ENCODE data around the gene PCYT1A. TPM values are rescaled to one million over a fixed set of nuclear protein-coding genes. Genes with fewer than 3 reads are reported as not detected.
A peak's percentile ranks its signal among the peaks of the same experiment; 100 is the strongest.

Gene PCYT1A
- polyA plus RNA-seq, 1 donor (not counting 4 experiments of a cell fraction or from before 2014, with no cell fraction given): 108 TPM

DNA sequence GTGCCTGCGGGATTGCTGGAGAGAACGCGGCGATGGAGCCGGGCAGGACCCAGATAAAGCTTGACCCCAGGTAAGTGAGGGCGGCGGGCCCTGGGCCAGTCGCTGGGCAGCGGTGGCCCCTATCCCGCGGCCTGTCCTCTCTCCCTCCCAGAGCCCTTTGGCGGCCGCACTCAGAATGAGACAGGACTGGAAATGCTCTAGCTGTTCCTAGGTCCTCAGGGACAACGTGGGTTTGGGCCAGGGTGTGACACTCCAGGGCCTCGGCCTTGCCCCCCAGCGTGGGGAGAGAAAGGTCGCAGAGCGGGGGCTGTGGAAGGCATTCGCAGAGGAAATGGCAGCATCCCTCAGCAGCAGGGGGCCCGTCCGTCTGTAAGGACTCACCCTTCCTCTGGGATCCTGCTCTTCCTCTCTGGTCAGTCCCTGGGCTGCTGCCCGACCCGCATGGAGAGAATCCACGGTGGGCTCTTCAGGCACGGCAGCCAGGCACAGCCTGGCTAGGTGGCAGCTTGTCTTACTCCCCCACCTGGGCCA lies 70.8 kb downstream of the PCYT1A start:
- no peaks in the 10 kb centered on the region for H4K20me1 ChIP-seq (ENCODE audit: control insufficient read depth, extremely low read depth, insufficient read depth, low read length)
- no peak overlapping the region for H3K4me3 ChIP-seq (ENCODE audit: control insufficient read depth in 2 of 3, extremely low read depth in 1 of 3, insufficient read depth in 2 of 3, low read depth in 1 of 3, low read length in 3 of 3)
- DNase-seq (ENCODE audit: low read depth, low spot score) (no peak), FAIRE-seq (no peak)
- dilution Hi-C loops (cut with MboI; ENCODE audit: extremely low pct_ligation_motif_present, low sequenced_read_pairs): no loop called here
- H3K27me3 ChIP-seq (ENCODE audit: control insufficient read depth, extremely low read depth, insufficient read depth, low read length): peaks cover 22% of the 10 kb centered on the region
- no peaks in the 10 kb centered on the region for H3K9me3 ChIP-seq (ENCODE audit: control insufficient read depth, low read depth, low read length)
- no peaks in the 10 kb centered on the region for H3K9me1 ChIP-seq (ENCODE audit: control insufficient read depth, extremely low read depth, insufficient read depth, low read length)
- no peak overlapping the region for H2AFZ ChIP-seq (ENCODE audit: control insufficient read depth, low read length)
- no peak overlapping the region for H3K9ac ChIP-seq (ENCODE audit: control insufficient read depth, extremely low read depth, insufficient read depth, low read length)
- peaks cover 6% of the 10 kb centered on the region for H3K4me1 ChIP-seq (ENCODE audit: control insufficient read depth, extremely low read depth, insufficient read depth, low read length)
- no peak overlapping the region for H3K4me2 ChIP-seq (ENCODE audit: control insufficient read depth, extremely low read depth, insufficient read depth, low read depth, low read length)
- H3K79me2 ChIP-seq (ENCODE audit: control insufficient read depth, insufficient read depth, low read length): no peaks in the 10 kb centered on the region
- H3K36me3 ChIP-seq (ENCODE audit: control insufficient read depth in 2 of 2, extremely low read depth in 1 of 2, insufficient read depth in 2 of 2, low read length in 2 of 2): no peaks in the 10 kb centered on the region
- TF ChIP-seq EZH2 (IDR thresholded peaks at IDR 0.05; ENCODE audit: low read length): no peak
- TF ChIP-seq, protein P1, sequence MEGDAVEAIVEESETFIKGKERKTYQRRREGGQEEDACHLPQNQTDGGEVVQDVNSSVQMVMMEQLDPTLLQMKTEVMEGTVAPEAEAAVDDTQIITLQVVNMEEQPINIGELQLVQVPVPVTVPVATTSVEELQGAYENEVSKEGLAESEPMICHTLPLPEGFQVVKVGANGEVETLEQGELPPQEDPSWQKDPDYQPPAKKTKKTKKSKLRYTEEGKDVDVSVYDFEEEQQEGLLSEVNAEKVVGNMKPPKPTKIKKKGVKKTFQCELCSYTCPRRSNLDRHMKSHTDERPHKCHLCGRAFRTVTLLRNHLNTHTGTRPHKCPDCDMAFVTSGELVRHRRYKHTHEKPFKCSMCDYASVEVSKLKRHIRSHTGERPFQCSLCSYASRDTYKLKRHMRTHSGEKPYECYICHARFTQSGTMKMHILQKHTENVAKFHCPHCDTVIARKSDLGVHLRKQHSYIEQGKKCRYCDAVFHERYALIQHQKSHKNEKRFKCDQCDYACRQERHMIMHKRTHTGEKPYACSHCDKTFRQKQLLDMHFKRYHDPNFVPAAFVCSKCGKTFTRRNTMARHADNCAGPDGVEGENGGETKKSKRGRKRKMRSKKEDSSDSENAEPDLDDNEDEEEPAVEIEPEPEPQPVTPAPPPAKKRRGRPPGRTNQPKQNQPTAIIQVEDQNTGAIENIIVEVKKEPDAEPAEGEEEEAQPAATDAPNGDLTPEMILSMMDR (optimal IDR thresholded peaks at IDR 0.05 in 1 of 3, IDR thresholded peaks at IDR 0.05 in 1 of 3, conservative IDR thresholded peaks at IDR 0.05 in 1 of 3; ENCODE audit: extremely low read depth in 1 of 3, insufficient read depth in 2 of 3, low read length in 3 of 3): no peak
- H3K27ac ChIP-seq (ENCODE audit: control insufficient read depth, insufficient read depth, low read length): no peak overlapping the region

- no peak within 1 kb of the TSS for H2AFZ ChIP-seq (ENCODE audit: control insufficient read depth, low read length)
- H3K27me3 ChIP-seq (ENCODE audit: control insufficient read depth, extremely low read depth, insufficient read depth, low read length): peaks cover 22% of the 10 kb centered on the region
- H4K20me1 ChIP-seq (ENCODE audit: control insufficient read depth, extremely low read depth, insufficient read depth, low read length): no peaks in the 10 kb centered on the region
- no peak within 1 kb of the TSS for H3K9ac ChIP-seq (ENCODE audit: control insufficient read depth, extremely low read depth, insufficient read depth, low read length)
- peaks cover 6% of the 10 kb centered on the region for H3K4me1 ChIP-seq (ENCODE audit: control insufficient read depth, extremely low read depth, insufficient read depth, low read length)
- H3K9me3 ChIP-seq (ENCODE audit: control insufficient read depth, low read depth, low read length): no peaks in the 10 kb centered on the region
- no peak within 1 kb of the TSS for H3K4me3 ChIP-seq (ENCODE audit: control insufficient read depth in 2 of 3, extremely low read depth in 1 of 3, insufficient read depth in 2 of 3, low read depth in 1 of 3, low read length in 3 of 3)
- TF ChIP-seq, protein P1 (optimal IDR thresholded peaks at IDR 0.05 in 1 of 3, IDR thresholded peaks at IDR 0.05 in 1 of 3, conservative IDR thresholded peaks at IDR 0.05 in 1 of 3; ENCODE audit: extremely low read depth in 1 of 3, insufficient read depth in 2 of 3, low read length in 3 of 3): no peak
- TF ChIP-seq EZH2 (IDR thresholded peaks at IDR 0.05; ENCODE audit: low read length): no peak
- H3K36me3 ChIP-seq (ENCODE audit: control insufficient read depth in 2 of 2, extremely low read depth in 1 of 2, insufficient read depth in 2 of 2, low read length in 2 of 2): no peaks in the 10 kb centered on the region
- dilution Hi-C loops (cut with MboI; ENCODE audit: extremely low pct_ligation_motif_present, low sequenced_read_pairs): no loop called here
- H3K79me2 ChIP-seq (ENCODE audit: control insufficient read depth, insufficient read depth, low read length): no peaks in the 10 kb centered on the region
- H3K27ac ChIP-seq (ENCODE audit: control insufficient read depth, insufficient read depth, low read length): no peak within 1 kb of the TSS
- DNase-seq (ENCODE audit: low read depth, low spot score): no peak
- peak within 1 kb of the TSS; percentile 5 for H3K4me2 ChIP-seq (ENCODE audit: control insufficient read depth, extremely low read depth, insufficient read depth, low read depth, low read length)
- no peak for FAIRE-seq
- no peaks in the 10 kb centered on the region for H3K9me1 ChIP-seq (ENCODE audit: control insufficient read depth, extremely low read depth, insufficient read depth, low read length)
These were observed 71.4 kb downstream of the PCYT1A start, which contains the start of gene SLC51A for GRCh38 chr3:196216089-196216564. TSS of gene SLC51A (plus strand) at chr3:196216534. CDS start at chr3:196216713, 179 bp downstream.

Data from keratinocyte (primary cell).